Fibroblast of pulmonary artery (primary cell): ENCODE results near the gene MTCL1.

Experiments used
- DNase-seq: peaks from one replicate; pipeline ENCODE4 v3.0.0-alpha.2; 2010; ENCODE audit warnings: low read depth
- H3K4me3 ChIP-seq: replicated peaks from 2 replicates; pipeline ENCODE4 v1.5.1; 2011; ENCODE audit warnings: low read depth, mild to moderate bottlenecking, control low read depth, low read length, moderate library complexity
- CTCF ChIP-seq: IDR thresholded peaks from 2 replicates; pipeline ENCODE4 v1.5.1; 2011; ENCODE audit warnings: mild to moderate bottlenecking, control low read depth, low read length, inconsistent platforms; ENCODE audit errors: missing control alignments

The MTCL1 gene

DNA sequence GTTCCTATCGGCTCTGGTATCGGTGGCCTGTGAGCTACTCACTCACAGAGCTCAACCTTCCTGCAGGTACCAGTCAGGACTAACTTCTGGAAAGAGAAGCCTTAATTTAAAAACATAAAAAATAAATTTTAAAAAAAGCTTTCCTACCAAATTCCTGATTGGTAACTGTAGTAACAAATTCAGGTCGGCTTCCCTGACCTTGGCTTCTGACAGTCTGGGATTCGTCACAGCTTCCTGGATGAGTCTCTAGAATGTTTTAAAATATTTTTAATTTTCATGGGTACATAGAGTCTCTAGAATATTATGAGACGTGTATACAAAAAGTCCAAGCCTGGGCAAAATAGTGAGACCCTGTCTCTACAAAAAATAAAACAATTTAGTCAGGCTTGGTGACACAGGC lies 45.0 kb upstream of the MTCL1 start:
- no peak overlapping the region for H3K4me3 ChIP-seq
- no peak for TF ChIP-seq CTCF
- DNase-seq, result no peak

GRCh38 chr18:8661754-8662559 lies 43.4 kb upstream of the MTCL1 start:
- DNase-seq, result peak; percentile 57
- no peak overlapping the region for H3K4me3 ChIP-seq
- TF ChIP-seq CTCF, result no peak

- no peak for DNase-seq
- no peak overlapping the region for H3K4me3 ChIP-seq
- TF ChIP-seq CTCF, result no peak
These were observed 42.6 kb upstream of the MTCL1 start for GRCh38 chr18:8662560-8663255.

GRCh38 chr18:8667846-8668245 lies 37.5 kb upstream of the MTCL1 start:
- no peak for TF ChIP-seq CTCF
- DNase-seq, result peak; percentile 48
- no peak overlapping the region for H3K4me3 ChIP-seq

DNA sequence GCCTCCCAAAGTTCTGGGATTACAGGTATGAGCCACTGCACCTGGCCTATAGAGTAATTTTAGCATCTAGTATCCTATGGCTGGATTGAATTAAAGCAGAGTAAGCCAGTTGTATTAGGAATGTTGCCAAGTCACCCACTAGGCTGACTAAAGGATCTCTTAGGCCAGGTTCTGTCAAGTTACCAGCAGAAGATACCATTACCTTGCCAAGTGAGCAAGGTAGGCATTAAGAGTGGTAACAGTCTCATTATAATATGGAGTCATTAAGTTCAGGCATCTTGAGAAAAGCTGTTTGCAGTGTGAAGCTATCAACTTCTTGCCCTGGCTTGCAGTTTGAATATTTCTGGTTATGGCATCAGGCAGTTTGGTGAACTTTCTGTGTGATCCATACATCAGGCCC lies 37.0 kb upstream of the MTCL1 start:
- no peak overlapping the region for H3K4me3 ChIP-seq
- DNase-seq, result no peak
- no peak for TF ChIP-seq CTCF

GRCh38 chr18:8669571-8669970 lies 35.8 kb upstream of the MTCL1 start:
- no peak for DNase-seq
- no peak for TF ChIP-seq CTCF
- H3K4me3 ChIP-seq, result no peak overlapping the region
